ENCODE measurements around the gene CSF1.
A peak's percentile ranks its signal among the peaks of the same experiment; 100 is the strongest.
"Not testable (repeated sequence)": the region's sequence is repeated elsewhere in the genome, so short reads cannot be mapped to it uniquely, and the experiment has no call there.

CSF1 gene, protein sequence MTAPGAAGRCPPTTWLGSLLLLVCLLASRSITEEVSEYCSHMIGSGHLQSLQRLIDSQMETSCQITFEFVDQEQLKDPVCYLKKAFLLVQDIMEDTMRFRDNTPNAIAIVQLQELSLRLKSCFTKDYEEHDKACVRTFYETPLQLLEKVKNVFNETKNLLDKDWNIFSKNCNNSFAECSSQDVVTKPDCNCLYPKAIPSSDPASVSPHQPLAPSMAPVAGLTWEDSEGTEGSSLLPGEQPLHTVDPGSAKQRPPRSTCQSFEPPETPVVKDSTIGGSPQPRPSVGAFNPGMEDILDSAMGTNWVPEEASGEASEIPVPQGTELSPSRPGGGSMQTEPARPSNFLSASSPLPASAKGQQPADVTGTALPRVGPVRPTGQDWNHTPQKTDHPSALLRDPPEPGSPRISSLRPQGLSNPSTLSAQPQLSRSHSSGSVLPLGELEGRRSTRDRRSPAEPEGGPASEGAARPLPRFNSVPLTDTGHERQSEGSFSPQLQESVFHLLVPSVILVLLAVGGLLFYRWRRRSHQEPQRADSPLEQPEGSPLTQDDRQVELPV

DNA sequence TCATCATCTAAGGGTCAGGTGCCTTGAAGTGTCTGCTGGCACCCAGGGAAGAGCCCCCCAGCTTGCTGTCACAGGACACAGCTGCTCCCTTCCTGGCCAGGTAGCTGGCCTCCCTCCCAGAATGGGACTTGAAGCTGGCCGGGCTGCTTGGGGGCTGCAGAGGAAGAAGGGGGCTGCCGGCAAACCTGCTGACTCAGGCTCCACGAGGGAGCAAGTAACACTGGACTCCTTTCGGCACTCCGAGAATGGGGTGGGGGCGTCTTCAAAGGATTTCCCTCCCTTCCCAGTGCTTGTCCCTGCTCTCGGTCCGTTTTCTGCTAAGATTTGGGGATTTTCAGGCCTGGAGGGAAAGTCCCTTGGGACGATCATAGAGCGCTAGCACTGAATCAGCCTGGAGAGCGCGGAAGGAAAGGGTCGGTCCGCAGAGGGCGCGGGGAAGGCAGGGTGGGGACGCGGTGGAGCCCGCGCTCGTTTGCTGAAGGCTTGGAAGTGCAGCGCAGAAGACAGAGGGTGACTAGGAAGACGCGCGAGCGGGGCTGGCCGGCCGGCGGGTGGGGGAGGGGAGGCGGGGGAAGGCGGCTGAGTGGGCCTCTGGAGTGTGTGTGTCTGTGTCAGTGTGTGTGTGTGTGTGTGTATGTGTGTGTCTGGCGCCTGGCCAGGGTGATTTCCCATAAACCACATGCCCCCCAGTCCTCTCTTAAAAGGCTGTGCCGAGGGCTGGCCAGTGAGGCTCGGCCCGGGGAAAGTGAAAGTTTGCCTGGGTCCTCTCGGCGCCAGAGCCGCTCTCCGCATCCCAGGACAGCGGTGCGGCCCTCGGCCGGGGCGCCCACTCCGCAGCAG is at the start of gene CSF1:
CSF1 (plus strand) TSS at position 727 of the 840 bp plus-strand sequence. CDS start 175 bp downstream, outside the sequence.
- POLR2A ChIA-PET, result interaction anchor here (1.5 kb wide), 1 partner anchor 14 kb away, joined by 3 read pairs; no protein-coding TSS in a partner anchor
- peak; percentile 75 for DNase-seq (ENCODE audit: extremely low spot score)
- CTCF ChIA-PET, result interaction anchor here (0.7 kb wide), 1 partner anchor 27 kb away, joined by 4 read pairs; no protein-coding TSS in a partner anchor
- no peak; the same call in 1 of the 2 replicates for TF ChIP-seq L3MBTL2 (conservative IDR thresholded peaks at IDR 0.05)
- no peak for TF ChIP-seq ELF4 (IDR thresholded peaks at IDR 0.05)
- no peak for TF ChIP-seq LEF1 (IDR thresholded peaks at IDR 0.05; ENCODE audit: borderline replicate concordance)
- TF ChIP-seq BHLHE40 (IDR thresholded peaks at IDR 0.05; ENCODE audit: borderline replicate concordance), result no peak
- TF ChIP-seq FOXA1 (IDR thresholded peaks at IDR 0.05), result no peak
- TF ChIP-seq NFRKB (IDR thresholded peaks at IDR 0.05), result no peak
- no peak for TF ChIP-seq ZNF384 (IDR thresholded peaks at IDR 0.05)
- no peak for TF ChIP-seq HDGF (IDR thresholded peaks at IDR 0.05; ENCODE audit: borderline replicate concordance)
- TF ChIP-seq, protein P1, sequence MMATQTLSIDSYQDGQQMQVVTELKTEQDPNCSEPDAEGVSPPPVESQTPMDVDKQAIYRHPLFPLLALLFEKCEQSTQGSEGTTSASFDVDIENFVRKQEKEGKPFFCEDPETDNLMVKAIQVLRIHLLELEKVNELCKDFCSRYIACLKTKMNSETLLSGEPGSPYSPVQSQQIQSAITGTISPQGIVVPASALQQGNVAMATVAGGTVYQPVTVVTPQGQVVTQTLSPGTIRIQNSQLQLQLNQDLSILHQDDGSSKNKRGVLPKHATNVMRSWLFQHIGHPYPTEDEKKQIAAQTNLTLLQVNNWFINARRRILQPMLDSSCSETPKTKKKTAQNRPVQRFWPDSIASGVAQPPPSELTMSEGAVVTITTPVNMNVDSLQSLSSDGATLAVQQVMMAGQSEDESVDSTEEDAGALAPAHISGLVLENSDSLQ (IDR thresholded peaks at IDR 0.05), result no peak
- TF ChIP-seq TARDBP (IDR thresholded peaks at IDR 0.05), result no peak
- TF ChIP-seq ARNT (IDR thresholded peaks at IDR 0.05), result no peak
- TF ChIP-seq SP1 (IDR thresholded peaks at IDR 0.05), result no peak
- TF ChIP-seq CTBP1 (IDR thresholded peaks at IDR 0.05; ENCODE audit: borderline replicate concordance), result no peak

DNA sequence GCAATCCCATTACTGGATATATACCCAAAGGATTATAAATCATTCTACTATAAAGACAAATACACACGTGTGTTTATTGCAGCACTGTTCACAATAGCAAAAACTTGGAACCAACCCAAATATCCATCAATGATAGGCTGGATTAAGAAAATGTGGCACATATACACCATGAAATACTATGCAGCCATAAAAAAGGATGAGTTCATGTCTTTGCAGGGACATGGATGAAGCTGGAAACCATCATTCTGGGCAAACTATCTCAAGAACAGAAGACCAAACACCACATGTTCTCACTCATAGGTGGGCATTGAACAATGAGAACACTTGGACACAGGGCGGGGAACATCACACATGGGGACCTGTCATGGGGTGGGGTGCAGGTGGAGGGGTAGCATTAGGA is 49.0 kb upstream of the CSF1 start:
- POLR2A ChIA-PET; DNase-seq (ENCODE audit: extremely low spot score); CTCF ChIA-PET: not testable (repeated sequence)

DNA sequence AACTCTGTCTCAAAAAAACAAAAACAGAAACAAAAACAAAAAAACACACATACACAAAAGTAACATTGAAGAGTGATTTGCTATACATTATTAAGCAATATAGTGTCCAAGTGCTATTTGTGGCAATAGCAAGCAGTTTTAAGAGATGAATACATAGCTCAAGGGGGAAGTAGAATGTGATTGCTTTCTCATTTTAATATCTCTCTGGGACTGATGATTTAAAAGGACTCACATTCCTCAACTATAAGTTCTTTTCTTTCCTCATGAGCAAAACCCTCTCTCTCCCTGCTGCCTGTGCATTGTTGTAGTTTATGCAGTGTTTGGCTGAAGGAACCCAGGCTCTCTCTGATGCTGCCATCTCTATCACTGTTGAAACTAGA is 47.0 kb upstream of the CSF1 start:
- TF ChIP-seq NFRKB (IDR thresholded peaks at IDR 0.05) (no peak), CTBP1 (IDR thresholded peaks at IDR 0.05; ENCODE audit: borderline replicate concordance) (no peak), FOXK2 (IDR thresholded peaks at IDR 0.05) (no peak), L3MBTL2 (conservative IDR thresholded peaks at IDR 0.05) (no peak), SP1 (IDR thresholded peaks at IDR 0.05) (no peak), FOXA1 (IDR thresholded peaks at IDR 0.05) (no peak), HDGF (IDR thresholded peaks at IDR 0.05; ENCODE audit: borderline replicate concordance) (no peak), SUZ12 (IDR thresholded peaks at IDR 0.05) (no peak), ELF4 (IDR thresholded peaks at IDR 0.05) (no peak), ARNT (IDR thresholded peaks at IDR 0.05) (no peak), LEF1 (IDR thresholded peaks at IDR 0.05; ENCODE audit: borderline replicate concordance) (no peak), ZNF384 (IDR thresholded peaks at IDR 0.05) (no peak), FOXM1 (IDR thresholded peaks at IDR 0.05; ENCODE audit: borderline replicate concordance) (no peak)
- TF ChIP-seq, protein P1 (IDR thresholded peaks at IDR 0.05), result no peak
- DNase-seq (ENCODE audit: extremely low spot score), result no peak
- POLR2A ChIA-PET, result no interaction called here
- CTCF ChIA-PET, result no interaction called here

DNA sequence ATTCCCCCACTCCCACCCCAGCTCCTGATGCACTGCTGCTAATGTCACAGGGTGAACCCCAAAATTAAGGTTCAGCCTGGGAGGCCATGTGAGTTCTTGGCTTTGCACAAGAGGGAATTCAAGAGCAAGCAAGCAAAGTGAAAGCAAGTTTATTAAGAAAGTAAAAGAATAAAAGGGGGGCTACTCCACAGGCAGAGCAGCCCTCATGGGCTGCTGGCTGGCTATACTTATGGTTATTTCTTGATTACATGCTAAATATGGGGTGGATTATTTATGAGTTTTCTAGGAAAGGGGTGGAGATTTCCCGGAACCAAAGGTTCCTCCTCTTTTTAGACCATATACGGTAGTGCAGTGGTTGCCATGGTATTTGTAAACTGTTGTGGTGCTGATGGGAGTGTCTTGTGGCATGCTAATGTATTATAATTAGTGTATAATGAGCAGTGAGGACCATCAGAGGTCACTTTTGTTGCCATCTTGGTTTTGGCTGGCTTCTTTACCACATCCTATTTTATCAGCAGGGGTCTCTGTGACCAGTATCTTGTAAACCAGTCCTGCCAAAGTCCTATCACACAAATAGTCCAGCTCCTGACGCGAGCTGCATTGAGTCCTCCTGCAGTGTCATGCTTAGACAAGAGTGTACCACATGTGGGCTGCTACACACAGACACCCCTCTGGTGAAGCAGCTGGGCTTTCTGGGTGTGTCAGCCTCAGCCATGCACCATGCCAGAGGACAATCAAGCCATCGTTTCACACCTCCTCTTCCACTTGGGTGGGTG is 46.4 kb upstream of the CSF1 start:
- no peak for TF ChIP-seq ZNF384 (IDR thresholded peaks at IDR 0.05)
- TF ChIP-seq ARNT (IDR thresholded peaks at IDR 0.05), result no peak
- no peak for TF ChIP-seq L3MBTL2 (conservative IDR thresholded peaks at IDR 0.05)
- TF ChIP-seq FOXA1 (IDR thresholded peaks at IDR 0.05), result no peak
- TF ChIP-seq FOXM1 (IDR thresholded peaks at IDR 0.05; ENCODE audit: borderline replicate concordance), result no peak
- no peak for TF ChIP-seq BHLHE40 (IDR thresholded peaks at IDR 0.05; ENCODE audit: borderline replicate concordance)
- no peak for TF ChIP-seq SP1 (IDR thresholded peaks at IDR 0.05)
- CTCF ChIA-PET, result interaction anchor here (0.8 to 1.2 kb wide), 2 partner anchors 10 to 90 kb away, joined by 3 read pairs; no protein-coding TSS in a partner anchor
- POLR2A ChIA-PET, result no interaction called here
- no peak for DNase-seq (ENCODE audit: extremely low spot score)

DNA sequence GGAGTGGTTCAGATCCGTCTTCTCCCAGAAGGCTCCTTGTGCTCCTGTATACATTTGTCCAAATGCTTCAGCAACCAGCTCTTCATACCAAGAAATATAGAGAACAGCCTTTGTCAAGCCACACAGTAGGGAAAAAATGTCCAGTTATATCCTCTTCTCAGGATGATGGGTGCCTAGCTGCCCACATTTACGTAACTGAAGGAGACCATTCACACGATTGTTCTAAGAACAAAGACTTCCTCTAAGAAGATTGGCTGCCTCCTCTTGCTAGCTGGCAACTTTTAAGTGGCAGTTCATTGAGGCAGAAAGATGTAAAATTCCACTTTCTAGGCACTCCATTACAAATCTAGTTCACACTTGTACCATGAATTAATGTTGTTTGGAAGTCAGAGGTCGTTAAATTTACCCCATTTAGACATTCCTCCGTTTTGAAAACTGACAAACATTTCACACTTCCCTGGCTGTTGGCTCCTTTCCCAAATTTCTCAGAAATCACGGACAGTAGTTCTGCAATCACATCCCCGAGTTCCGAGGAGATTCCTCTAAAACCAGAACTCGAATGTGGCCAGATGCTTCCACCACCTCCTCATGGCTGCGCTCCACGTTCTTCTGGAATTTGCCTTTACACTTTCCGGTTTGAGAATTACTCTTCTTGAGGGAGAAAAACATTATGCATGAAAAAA is 45.6 kb upstream of the CSF1 start:
- TF ChIP-seq BHLHE40 (IDR thresholded peaks at IDR 0.05; ENCODE audit: borderline replicate concordance), result no peak
- TF ChIP-seq FOXM1 (IDR thresholded peaks at IDR 0.05; ENCODE audit: borderline replicate concordance), result no peak
- TF ChIP-seq TARDBP (IDR thresholded peaks at IDR 0.05), result no peak
- no peak for TF ChIP-seq SP1 (IDR thresholded peaks at IDR 0.05)
- no peak for TF ChIP-seq NFRKB (IDR thresholded peaks at IDR 0.05)
- DNase-seq (ENCODE audit: extremely low spot score), result no peak
- ChIA-PET POLR2A (no interaction called here), CTCF (interaction anchor here (0.8 to 1.2 kb wide), 2 partner anchors 10 to 91 kb away, joined by 3 read pairs; no protein-coding TSS in a partner anchor)
